Testis (tissue), 3 donors: Measurements from ENCODE around the gene ADAT3. TPM values are rescaled to one million over a fixed set of nuclear protein-coding genes. Genes with fewer than 3 reads are reported as not detected.

ENCODE experiments used
- DNase-seq: peaks from one replicate; pipeline ENCODE4 v3.0.0-alpha.2; 2019
- H3K27ac ChIP-seq, 2 donors: fragments of 200-600 bp; sonication (generic); one replicate each; pipeline ENCODE4 v1.5.1; 2019
- H3K27me3 ChIP-seq: fragments of 200-600 bp; sonication (generic); one replicate; pipeline ENCODE4 v1.5.1; 2019
- H3K36me3 ChIP-seq: fragments of 200-600 bp; sonication (generic); one replicate; pipeline ENCODE4 v1.5.1; 2017; ENCODE audit warnings: low read depth; ENCODE audit errors: missing control alignments
- H3K4me1 ChIP-seq: fragments of 200-600 bp; sonication (generic); one replicate; pipeline ENCODE4 v1.5.1; 2019
- H3K4me3 ChIP-seq, 2 donors: fragments of 200-600 bp; sonication (generic); one replicate each; pipeline ENCODE4 v1.5.1; 2017 to 2019
- H3K9me3 ChIP-seq: fragments of 200-600 bp; sonication (generic); one replicate; pipeline ENCODE4 v1.5.1; 2017
- CTCF ChIP-seq, 3 experiments: fragments of 450-650 bp in 2 of 3; fragments of 200-600 bp in 1 of 3; sonication (generic) in 1 of 3; IDR thresholded peaks; one replicate each; pipeline ENCODE4 v1.5.1; 2016 to 2019; ENCODE audit warnings: antibody characterized with exemption in 3 of 3, mild to moderate bottlenecking in 2 of 3, moderate library complexity in 1 of 3
- POLR2A ChIP-seq: fragments of 450-650 bp; IDR thresholded peaks from one replicate; pipeline ENCODE4 v1.6.1; 2017; ENCODE audit warnings: antibody characterized with exemption, mild to moderate bottlenecking, moderate library complexity
- WGBS, 2 donors: methylation state at CpG; one replicate each; pipeline ENCODE4 v1.1.5; 2018; 5-methylcytosine and 5-hydroxymethylcytosine counted together
- intact Hi-C: fragments of 100-400 bp; cut with DNase I; formaldehyde crosslinking; loops from one replicate; pipeline ENCODE4 v1.15.1; 2023; ENCODE audit warnings: low total_unique reads
- polyA plus RNA-seq: library from polyadenylated mRNA; stranded (reverse); fragments of 350-450 nt; fragmentation: Illumina TruSeq; extraction: RNeasy Lipid Tissue Mini Kit (QIAGEN cat#74804); gene quantifications from one replicate; pipeline ENCODE4 v1.2.3, GENCODE V29; 2014; ENCODE audit warnings: low read depth, low replicate concordance; ENCODE audit not compliant: insufficient read depth
- total RNA-seq, 2 donors: library from RNA; depleted of rRNA; stranded (reverse); fragments of >200 nt; gene quantifications; one replicate each; pipeline ENCODE4 v1.2.3, GENCODE V29; 2016

Gene ADAT3
- total and polyA plus RNA-seq, 3 donors from 2014 or later = 1.1 to 16.7 (median 10.6) TPM

- intact Hi-C loops = no loop called here
- WGBS, 2 donors = 91 to 92% methylated on average over 21 to 24 of the region's 24 CpGs
- TF ChIP-seq CTCF (IDR thresholded peaks at IDR 0.05) (no peak), POLR2A (no peak)
- Histone ChIP-seq H3K9me3 (no peaks in the 10 kb centered on the region), H3K4me1 (peaks cover 8% of the 10 kb centered on the region), H3K36me3 (no peaks in the 10 kb centered on the region), H3K27me3 (no peaks in the 10 kb centered on the region), H3K4me3 (no peak overlapping the region), H3K27ac (no peak overlapping the region)
- DNase-seq = no peak
Observed at GRCh38 chr19:1936916-1937610, 31.9 kb downstream of the ADAT3 start.

- whole genome bisulfite sequencing, 2 donors = 74 to 79% methylated on average over 7 of the region's 7 CpGs
- no peaks in the 10 kb centered on the region for H3K36me3 ChIP-seq
- H3K4me1 ChIP-seq = peaks cover 17% of the 10 kb centered on the region
- no peak for TF ChIP-seq CTCF (IDR thresholded peaks at IDR 0.05)
- TF ChIP-seq POLR2A = no peak
- H3K27me3 ChIP-seq = no peaks in the 10 kb centered on the region
- H3K4me3 ChIP-seq = no peak overlapping the region
- intact Hi-C loops = no loop called here
- H3K27ac ChIP-seq = no peak overlapping the region
- no peaks in the 10 kb centered on the region for H3K9me3 ChIP-seq
- DNase-seq = no peak
Observed at GRCh38 chr19:1938071-1938470, 32.9 kb downstream of the ADAT3 start.

GRCh38 chr19:1941146-1942077 lies 36.2 kb downstream of the ADAT3 start, which contains the start of gene CSNK1G2:
CSNK1G2 (plus strand) TSS chr19:1941172; CDS start chr19:1969773, 28,601 bp downstream.
- Histone ChIP-seq H3K4me3 (peak within 1 kb of the TSS; percentile 68 to 80), H3K4me1 (peaks cover 19% of the 10 kb centered on the region), H3K9me3 (no peaks in the 10 kb centered on the region), H3K36me3 (no peaks in the 10 kb centered on the region), H3K27me3 (no peaks in the 10 kb centered on the region), H3K27ac (peak within 1 kb of the TSS; percentile 95 to 97)
- DNase-seq = no peak
- 1 to 4% methylated on average over 9 to 31 of the region's 97 CpGs for WGBS, 2 donors
- TF ChIP-seq POLR2A = no peak
- no peak for TF ChIP-seq CTCF (IDR thresholded peaks at IDR 0.05)
- intact Hi-C loops = no loop called here

GRCh38 chr19:1942078-1942933 lies 37.1 kb downstream of the ADAT3 start:
- H3K27me3 ChIP-seq = no peaks in the 10 kb centered on the region
- peaks cover 19% of the 10 kb centered on the region for H3K4me1 ChIP-seq
- H3K9me3 ChIP-seq = no peaks in the 10 kb centered on the region
- WGBS, 2 donors = 1 to 3% methylated on average over 30 to 40 of the region's 40 CpGs
- H3K27ac ChIP-seq = peak overlapping the region; percentile 79 to 97
- TF ChIP-seq CTCF (IDR thresholded peaks at IDR 0.05) (no peak), POLR2A (no peak)
- DNase-seq = peak; percentile 79
- H3K36me3 ChIP-seq = no peaks in the 10 kb centered on the region
- intact Hi-C loops = no loop called here
- H3K4me3 ChIP-seq = peak overlapping the region; percentile 68 to 80
